ENCODE measurements around the gene DNAJC1. TPM values are rescaled to one million over a fixed set of nuclear protein-coding genes. Genes with fewer than 3 reads are reported as not detected.

Gene DNAJC1
- total and polyA plus RNA-seq, 2 of the 4 experiments (the other 2 are of a cell fraction): 12.7 to 13.3 TPM

GRCh38 chr10:21981118-21981517 lies 22.4 kb downstream of the DNAJC1 start:
- H2BK120ac ChIP-seq (ENCODE audit: low read depth, low read length): no peak overlapping the region
- H3K4me1 ChIP-seq (ENCODE audit: control insufficient read depth, insufficient read depth, low read length): peaks cover 2% of the 10 kb centered on the region; the same call in 1 of the 2 replicates
- no peak overlapping the region for H4K5ac ChIP-seq (ENCODE audit: low read depth, low read length)
- H3K9me3 ChIP-seq (ENCODE audit: control insufficient read depth, insufficient read depth, low read length): no peaks in the 10 kb centered on the region
- no TSS peak for BruUV-seq (replicated peaks)
- no peak overlapping the region for H2BK20ac ChIP-seq (ENCODE audit: low read depth, low read length)
- no peak overlapping the region for H2BK15ac ChIP-seq (ENCODE audit: low read depth, low read length)
- WGBS, 2 experiments (ENCODE audit: extremely low coverage in 2 of 2, insufficient read length in 1 of 2): no CpG with 5 or more reads among the region's 3 CpGs
- no peaks in the 10 kb centered on the region for H3K36me3 ChIP-seq (ENCODE audit: control insufficient read depth, insufficient read depth, low read length)
- POLR2A ChIA-PET (ENCODE audit: unreplicated experiment): no interaction called here
- no peak for DNase-seq
- no peak overlapping the region for H3K4me2 ChIP-seq (ENCODE audit: low read depth, low read length)
- CTCF ChIA-PET: no interaction called here
- no peak overlapping the region for H2AK9ac ChIP-seq (replicated peaks; ENCODE audit: low read depth, low read length, poor library complexity)
- TF ChIP-seq POLR2A (IDR thresholded peaks at IDR 0.05; ENCODE audit: low read depth, low read length) (no peak), USF2 (IDR thresholded peaks at IDR 0.05; ENCODE audit: low read depth, low read length) (no peak), MAFK (IDR thresholded peaks at IDR 0.05; ENCODE audit: low read depth, low read length) (no peak), MXI1 (IDR thresholded peaks at IDR 0.05; ENCODE audit: borderline replicate concordance, low read depth, low read length) (no peak), RCOR1 (IDR thresholded peaks at IDR 0.05; ENCODE audit: insufficient replicate concordance, low read length) (no peak), NFE2L2 (IDR thresholded peaks at IDR 0.05; ENCODE audit: low read depth, low read length) (no peak), CTCF (conservative IDR thresholded peaks at IDR 0.05; ENCODE audit: low read depth, low read length) (no peak), RAD21 (IDR thresholded peaks at IDR 0.05; ENCODE audit: low read length) (no peak), MAZ (IDR thresholded peaks at IDR 0.05; ENCODE audit: borderline replicate concordance, low read depth, low read length) (no peak), RFX5 (IDR thresholded peaks at IDR 0.05; ENCODE audit: low read depth, low read length) (no peak), SMC3 (IDR thresholded peaks at IDR 0.05; ENCODE audit: low read depth, low read length) (no peak), BHLHE40 (IDR thresholded peaks at IDR 0.05; ENCODE audit: low read depth, low read length) (no peak), CEBPB (IDR thresholded peaks at IDR 0.05; ENCODE audit: low read depth, low read length) (no peak), FOS (IDR thresholded peaks at IDR 0.05; ENCODE audit: low read depth, low read length) (no peak)
- TF ChIP-seq, protein P1, sequence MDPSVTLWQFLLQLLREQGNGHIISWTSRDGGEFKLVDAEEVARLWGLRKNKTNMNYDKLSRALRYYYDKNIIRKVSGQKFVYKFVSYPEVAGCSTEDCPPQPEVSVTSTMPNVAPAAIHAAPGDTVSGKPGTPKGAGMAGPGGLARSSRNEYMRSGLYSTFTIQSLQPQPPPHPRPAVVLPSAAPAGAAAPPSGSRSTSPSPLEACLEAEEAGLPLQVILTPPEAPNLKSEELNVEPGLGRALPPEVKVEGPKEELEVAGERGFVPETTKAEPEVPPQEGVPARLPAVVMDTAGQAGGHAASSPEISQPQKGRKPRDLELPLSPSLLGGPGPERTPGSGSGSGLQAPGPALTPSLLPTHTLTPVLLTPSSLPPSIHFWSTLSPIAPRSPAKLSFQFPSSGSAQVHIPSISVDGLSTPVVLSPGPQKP (IDR thresholded peaks at IDR 0.05; ENCODE audit: borderline replicate concordance, low read depth, low read length): no peak
- H4K8ac ChIP-seq (ENCODE audit: low read depth in 2 of 2, low read length in 2 of 2): no peak overlapping the region
- no peak for ATAC-seq (ENCODE audit: low read depth)
- no peaks in the 10 kb centered on the region for H3K9me1 ChIP-seq (ENCODE audit: insufficient read depth, low read length)
- in situ Hi-C loops (cut with MboI; ENCODE audit: low sequenced_read_pairs) (no loop called here), intact Hi-C loops (cut with micrococcal nuclease) (no loop called here), dilution Hi-C loops (cut with HindIII; ENCODE audit: low sequenced_read_pairs, unreplicated experiment) (no loop called here)
- H3K23ac ChIP-seq (ENCODE audit: low read depth, low read length): no peak overlapping the region
- H3K14ac ChIP-seq (replicated peaks; ENCODE audit: low read depth, low read length): no peak overlapping the region
- H3K56ac ChIP-seq (ENCODE audit: extremely low read depth, insufficient read depth, low read length): no peak overlapping the region
- no peak overlapping the region for H4K91ac ChIP-seq (ENCODE audit: insufficient read depth, low read depth, low read length)
- no peak overlapping the region for H2AFZ ChIP-seq (replicated peaks; ENCODE audit: low read length, poor library complexity)
- no peak overlapping the region for H3K18ac ChIP-seq (ENCODE audit: low read depth, low read length)
- H3K4ac ChIP-seq (ENCODE audit: low read depth, low read length): no peak overlapping the region
- H3K27ac ChIP-seq (ENCODE audit: insufficient read depth, low read length): no peak overlapping the region
- peaks cover 14 to 21% of the 10 kb centered on the region in 2 experiments for H3K79me1 ChIP-seq (ENCODE audit: low read depth in 1 of 2, low read length in 2 of 2)
- no peak overlapping the region for H2AK5ac ChIP-seq (ENCODE audit: low read depth, low read length)
- no peak overlapping the region for H2BK5ac ChIP-seq (ENCODE audit: low read depth, low read length, poor library complexity, severe bottlenecking)
- no peak overlapping the region for H3K4me3 ChIP-seq (ENCODE audit: insufficient read depth, low read depth, low read length)
- H3K27me3 ChIP-seq (ENCODE audit: control insufficient read depth, insufficient read depth, low read length): no peaks in the 10 kb centered on the region
- no peak overlapping the region for H3K9ac ChIP-seq (ENCODE audit: low read depth, low read length)
- H4K20me1 ChIP-seq (ENCODE audit: insufficient read depth, low read length): peaks cover 4% of the 10 kb centered on the region; the same call in 1 of the 2 replicates

All from IMR-90 (cell line).